SK-N-MC (cell line): Measurements from ENCODE around the gene KCTD11.
"Not testable (repeated sequence)": the region's sequence is repeated elsewhere in the genome, so short reads cannot be mapped to it uniquely, and the experiment has no call there.

Source experiments
- EZH2 ChIP-seq: fragments of 200-600 bp; sonication (generic); IDR thresholded peaks from one replicate; pipeline ENCODE4 v1.6.1; 2017; ENCODE audit warnings: antibody characterized with exemption
- POLR2AphosphoS5 ChIP-seq: IDR thresholded peaks from 2 replicates; pipeline ENCODE4 v1.6.1; 2012; ENCODE audit warnings: mild to moderate bottlenecking, low read depth, low read length, borderline replicate concordance

DNA sequence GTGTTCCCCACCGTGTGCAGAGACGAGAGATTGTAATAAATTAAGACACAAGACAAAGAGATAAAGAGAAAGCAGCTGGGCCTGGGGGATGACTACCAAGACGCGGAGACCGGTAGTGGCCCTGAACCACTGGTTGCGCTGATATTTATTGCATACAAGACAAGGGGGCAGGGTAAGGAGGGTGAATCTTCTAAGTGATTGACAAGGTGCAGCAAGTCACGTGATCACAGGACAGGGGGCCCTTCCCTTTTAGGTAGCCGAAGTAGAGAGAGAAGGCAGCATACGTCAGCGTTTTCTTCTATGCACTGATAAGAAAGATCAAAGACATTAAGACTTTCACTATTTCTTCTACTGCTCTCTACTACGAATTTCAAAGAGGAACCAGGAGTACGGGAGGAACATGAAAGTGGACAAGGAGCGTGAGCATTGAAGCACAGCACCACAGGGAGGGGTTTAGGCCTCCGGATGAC, 19.3 kb upstream of the KCTD11 start:
- TF ChIP-seq POLR2AphosphoS5, EZH2: not testable (repeated sequence)
